ENCODE data around the gene BDNF.

The BDNF gene

DNA sequence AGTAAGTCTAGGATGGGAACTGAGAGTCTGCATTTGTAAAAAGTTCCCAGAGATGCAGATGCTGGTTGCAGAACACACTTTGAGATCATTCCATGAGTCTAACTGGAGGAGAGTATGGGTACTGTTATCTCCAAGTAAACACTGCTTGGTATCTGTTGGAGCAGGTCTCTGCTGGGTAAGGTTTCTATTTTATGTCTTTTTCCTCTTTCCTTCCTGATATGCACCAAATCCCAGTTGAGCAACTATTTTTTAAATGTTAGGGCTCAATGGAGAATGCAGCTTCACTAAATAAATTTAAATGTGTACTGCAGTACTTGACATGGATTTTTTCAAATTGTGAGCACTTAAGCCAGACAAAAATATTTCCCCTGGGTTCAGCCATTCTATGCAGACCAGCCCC lies 48.5 kb downstream of the BDNF start:
- in situ Hi-C loops (cut with MboI; ENCODE audit: low pct_unique_long_range_greater_than_20kb, low sequenced_read_pairs, unreplicated experiment), result no loop called here

GRCh38 chr11:27650988-27651387 lies 49.3 kb downstream of the BDNF start:
- in situ Hi-C loops (cut with MboI; ENCODE audit: low pct_unique_long_range_greater_than_20kb, low sequenced_read_pairs, unreplicated experiment), result no loop called here
- no peak for DNase-seq (ENCODE audit: low spot score)
- no peak for TF ChIP-seq CTCF (IDR thresholded peaks at IDR 0.05; ENCODE audit: extremely low read depth, insufficient read depth, missing control alignments)

More for the DNA sequence above, 48.5 kb downstream of the BDNF start:
- no peak for DNase-seq (ENCODE audit: low spot score)
- no peak for TF ChIP-seq CTCF (IDR thresholded peaks at IDR 0.05; ENCODE audit: extremely low read depth, insufficient read depth, missing control alignments)

GRCh38 chr11:27649800-27650199 lies 50.5 kb downstream of the BDNF start:
- DNase-seq (ENCODE audit: low spot score), result no peak
- no peak for TF ChIP-seq CTCF (IDR thresholded peaks at IDR 0.05; ENCODE audit: extremely low read depth, insufficient read depth, missing control alignments)

GRCh38 chr11:27648840-27649239 lies 51.4 kb downstream of the BDNF start:
- TF ChIP-seq CTCF (IDR thresholded peaks at IDR 0.05; ENCODE audit: extremely low read depth, insufficient read depth, missing control alignments), result no peak
- in situ Hi-C loops (cut with MboI; ENCODE audit: low pct_unique_long_range_greater_than_20kb, low sequenced_read_pairs, unreplicated experiment), result no loop called here
- no peak for DNase-seq (ENCODE audit: low spot score)

More at GRCh38 chr11:27649800-27650199, 50.5 kb downstream of the BDNF start:
- in situ Hi-C loops (cut with MboI; ENCODE audit: low pct_unique_long_range_greater_than_20kb, low sequenced_read_pairs, unreplicated experiment), result no loop called here

DNA sequence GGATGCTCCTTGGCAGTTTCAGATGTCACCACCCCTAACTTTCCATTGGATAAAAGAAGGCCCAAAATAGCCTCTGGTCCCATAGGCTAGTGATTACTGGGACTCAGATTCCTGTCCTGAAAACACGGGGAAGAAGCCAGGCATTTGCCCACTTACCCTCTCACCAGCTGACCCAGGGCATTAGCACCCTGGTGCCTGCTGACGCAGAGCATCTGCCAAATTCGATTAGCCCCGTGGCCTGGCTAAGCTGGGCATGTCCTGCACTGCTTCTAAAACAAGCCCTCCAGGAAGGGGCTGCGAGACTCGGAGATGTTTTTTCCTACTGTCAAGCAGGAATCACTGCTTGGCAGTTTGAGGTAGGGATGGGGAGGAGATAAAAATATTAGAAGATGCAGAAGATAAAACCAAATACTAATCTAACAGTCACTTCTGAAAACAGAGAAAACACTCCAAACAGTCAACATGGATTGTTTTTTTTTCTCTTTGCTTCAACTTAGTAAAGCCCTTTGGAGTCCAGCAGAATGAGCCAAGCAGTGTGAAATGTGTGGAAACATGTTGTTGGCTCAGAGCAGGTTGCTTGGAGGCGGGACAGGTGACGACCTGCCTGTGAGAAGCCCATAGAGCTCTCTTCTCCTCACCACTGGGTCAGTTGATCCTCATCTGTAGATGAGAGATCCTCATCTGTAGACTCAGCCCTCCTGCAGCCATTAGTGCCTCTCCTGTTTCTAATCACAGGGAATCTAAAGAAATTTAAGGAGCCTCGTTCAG lies 54.0 kb downstream of the BDNF start:
- TF ChIP-seq CTCF (IDR thresholded peaks at IDR 0.05; ENCODE audit: extremely low read depth, insufficient read depth, missing control alignments), result no peak
- in situ Hi-C loops (cut with MboI; ENCODE audit: low pct_unique_long_range_greater_than_20kb, low sequenced_read_pairs, unreplicated experiment), result no loop called here
- no peak for DNase-seq (ENCODE audit: low spot score)

GRCh38 chr11:27642954-27643353 lies 57.3 kb downstream of the BDNF start:
- in situ Hi-C loops (cut with MboI; ENCODE audit: low pct_unique_long_range_greater_than_20kb, low sequenced_read_pairs, unreplicated experiment), result no loop called here
- no peak for DNase-seq (ENCODE audit: low spot score)
- TF ChIP-seq CTCF (IDR thresholded peaks at IDR 0.05; ENCODE audit: extremely low read depth, insufficient read depth, missing control alignments), result no peak

Measured in GM13977 (cell line).